GM19397 (cell line): ENCODE data around the gene MEF2B.
"Not testable (repeated sequence)": the region's sequence is repeated elsewhere in the genome, so short reads cannot be mapped to it uniquely, and the experiment has no call there.

Experiments used
- ATAC-seq: cut with Tn5 transposase; IDR thresholded peaks from one replicate; pipeline ENCODE4 v1.9.1; 2021; ENCODE audit warnings: mild to moderate bottlenecking, moderate library complexity; ENCODE audit not compliant: unreplicated experiment

MEF2B gene

GRCh38 chr19:19102566-19102965 lies 67.5 kb downstream of the MEF2B start:
- ATAC-seq = not testable (repeated sequence)

- no peak for ATAC-seq
These were observed 68.5 kb downstream of the MEF2B start for GRCh38 chr19:19101540-19101939.

GRCh38 chr19:19098703-19099632 lies 71.1 kb downstream of the MEF2B start:
- no peak for ATAC-seq

- no peak for ATAC-seq
These were observed 71.9 kb downstream of the MEF2B start for GRCh38 chr19:19098084-19098702.

GRCh38 chr19:19096641-19097627 lies 73.1 kb downstream of the MEF2B start:
- ATAC-seq = no peak

GRCh38 chr19:19095691-19096090 lies 74.4 kb downstream of the MEF2B start:
- ATAC-seq = no peak
